Fibroblast of lung (primary cell): ENCODE results near the gene SULT4A1. TPM values are rescaled to one million over a fixed set of nuclear protein-coding genes. Genes with fewer than 3 reads are reported as not detected.

Experiments used
- DNase-seq, 2 donors: peaks; one replicate each; pipeline versions ENCODE4 v3.0.0 to v3.0.0-alpha.2; 2010; ENCODE audit warnings: low read depth in 2 of 2
- H2AFZ ChIP-seq: 2 replicates; pipeline ENCODE4 v1.5.1; 2012; ENCODE audit warnings: low read length, control low read depth, inconsistent platforms
- H3K27ac ChIP-seq: 2 replicates; pipeline ENCODE4 v1.5.1; 2011; ENCODE audit warnings: low read length, control low read depth; ENCODE audit not compliant: insufficient read depth
- H3K27me3 ChIP-seq: 2 replicates; pipeline ENCODE4 v1.5.1; 2011; ENCODE audit warnings: mild to moderate bottlenecking, low read length; ENCODE audit not compliant: control insufficient read depth, insufficient read depth
- H3K36me3 ChIP-seq: 2 replicates; pipeline ENCODE4 v1.5.1; 2011; ENCODE audit warnings: low read length; ENCODE audit not compliant: control insufficient read depth, insufficient read depth
- H3K4me1 ChIP-seq: 2 replicates; pipeline ENCODE4 v1.5.1; 2011; ENCODE audit warnings: low read length; ENCODE audit not compliant: control insufficient read depth, insufficient read depth; ENCODE audit errors: extremely low read depth
- H3K4me2 ChIP-seq: 2 replicates; pipeline ENCODE4 v1.5.1; 2011; ENCODE audit warnings: low read length, control low read depth; ENCODE audit not compliant: insufficient read depth; ENCODE audit errors: extremely low read depth
- H3K4me3 ChIP-seq, 4 experiments: fragments of 200-600 bp in 1 of 4; sonication (generic) in 1 of 4; replicated peaks in 1 of 4; 2 replicates each; pipeline ENCODE4 v1.5.1; 2011 to 2016; ENCODE audit warnings: low read length in 4 of 4, low read depth in 3 of 4, mild to moderate bottlenecking in 3 of 4, control low read depth in 2 of 4, inconsistent platforms in 1 of 4, mixed read lengths in 1 of 4; ENCODE audit not compliant: insufficient read depth in 1 of 4; ENCODE audit errors: control extremely low read depth in 1 of 4
- H3K79me2 ChIP-seq: 2 replicates; pipeline ENCODE4 v1.5.1; 2012; ENCODE audit warnings: mild to moderate bottlenecking, low read length, inconsistent platforms; ENCODE audit not compliant: control insufficient read depth, insufficient read depth
- H3K9ac ChIP-seq: 2 replicates; pipeline ENCODE4 v1.5.1; 2011; ENCODE audit warnings: mild to moderate bottlenecking, low read length, control low read depth; ENCODE audit not compliant: insufficient read depth
- H3K9me3 ChIP-seq: 2 replicates; pipeline ENCODE4 v1.5.1; 2012; ENCODE audit warnings: low read depth, low read length; ENCODE audit not compliant: control insufficient read depth, insufficient read depth
- H4K20me1 ChIP-seq: 2 replicates; pipeline ENCODE4 v1.5.1; 2011; ENCODE audit warnings: low read length; ENCODE audit not compliant: control insufficient read depth, insufficient read depth; ENCODE audit errors: extremely low read depth
- CTCF ChIP-seq, 2 donors: IDR thresholded peaks in 1 of 2; conservative IDR thresholded peaks in 1 of 2; 1 replicate in 1 of 2; 2 replicates in 1 of 2; pipeline ENCODE4 v1.5.1; 2011 to 2012; ENCODE audit warnings: low read length in 2 of 2, control low read depth in 1 of 2, inconsistent platforms in 1 of 2, low read depth in 1 of 2, mild to moderate bottlenecking in 1 of 2
- EZH2 ChIP-seq: IDR thresholded peaks from 2 replicates; pipeline ENCODE4 v1.5.1; 2012; ENCODE audit warnings: low read length, control low read depth, mild to moderate bottlenecking; ENCODE audit errors: missing control alignments
- polyA plus RNA-seq, 2 donors: library from polyadenylated mRNA; depleted of rRNA in 1 of 2; stranded (reverse) in 1 of 2; unstranded in 1 of 2; fragments of >200 nt; gene quantifications; 2 replicates each; pipeline ENCODE4 v1.2.1, GENCODE V29; 2011 to 2012; ENCODE audit warnings: missing spikeins in 1 of 2
- total RNA-seq: library from RNA; depleted of rRNA; stranded (reverse); fragments of >200 nt; gene quantifications from 2 replicates; pipeline ENCODE4 v1.2.1, GENCODE V29; 2014

Gene SULT4A1
- total and polyA plus RNA-seq, 2 donors (not counting 1 experiment from before 2014, with no cell fraction given), result 0.16 to 0.50 TPM

- Histone ChIP-seq H2AFZ (no peak overlapping the region), H3K27ac (no peak overlapping the region), H4K20me1 (no peaks in the 10 kb centered on the region), H3K79me2 (no peaks in the 10 kb centered on the region), H3K4me2 (no peak overlapping the region), H3K4me3 (no peak overlapping the region), H3K9me3 (no peaks in the 10 kb centered on the region), H3K36me3 (no peaks in the 10 kb centered on the region), H3K27me3 (no peaks in the 10 kb centered on the region), H3K9ac (no peak overlapping the region), H3K4me1 (no peaks in the 10 kb centered on the region)
- TF ChIP-seq CTCF (conservative IDR thresholded peaks at IDR 0.05 in 1 of 2, IDR thresholded peaks at IDR 0.05 in 1 of 2; ENCODE audit: low read depth in 1 of 2, low read length in 2 of 2) (no peak), EZH2 (no peak)
- DNase-seq, result no peak
Measured at GRCh38 chr22:43840431-43840830, 21.9 kb downstream of the SULT4A1 start.

GRCh38 chr22:43839781-43840180 is 22.5 kb downstream of the SULT4A1 start:
- no peaks in the 10 kb centered on the region for H3K9me3 ChIP-seq
- no peaks in the 10 kb centered on the region for H3K4me1 ChIP-seq
- H3K9ac ChIP-seq, result no peak overlapping the region
- H3K36me3 ChIP-seq, result no peaks in the 10 kb centered on the region
- H4K20me1 ChIP-seq, result no peaks in the 10 kb centered on the region
- DNase-seq, result no peak
- no peak overlapping the region for H3K4me2 ChIP-seq
- no peaks in the 10 kb centered on the region for H3K27me3 ChIP-seq
- H3K79me2 ChIP-seq, result no peaks in the 10 kb centered on the region
- no peak overlapping the region for H2AFZ ChIP-seq
- no peak overlapping the region for H3K27ac ChIP-seq
- H3K4me3 ChIP-seq, result no peak overlapping the region
- TF ChIP-seq CTCF (conservative IDR thresholded peaks at IDR 0.05 in 1 of 2, IDR thresholded peaks at IDR 0.05 in 1 of 2; ENCODE audit: low read depth in 1 of 2, low read length in 2 of 2) (no peak), EZH2 (no peak)

- Histone ChIP-seq H3K27ac (no peak overlapping the region), H3K4me3 (no peak overlapping the region), H3K4me1 (no peaks in the 10 kb centered on the region), H3K79me2 (no peaks in the 10 kb centered on the region), H3K4me2 (no peak overlapping the region), H4K20me1 (no peaks in the 10 kb centered on the region), H3K27me3 (no peaks in the 10 kb centered on the region), H3K36me3 (no peaks in the 10 kb centered on the region), H2AFZ (no peak overlapping the region), H3K9me3 (no peaks in the 10 kb centered on the region), H3K9ac (no peak overlapping the region)
- DNase-seq, result no peak
- TF ChIP-seq CTCF (conservative IDR thresholded peaks at IDR 0.05 in 1 of 2, IDR thresholded peaks at IDR 0.05 in 1 of 2; ENCODE audit: low read depth in 1 of 2, low read length in 2 of 2) (no peak), EZH2 (no peak)
Measured at GRCh38 chr22:43838571-43839307, 23.6 kb downstream of the SULT4A1 start.
